Hepatocyte (in vitro differentiated cells): ENCODE results near the gene BLM.

Experiments
- CTCF ChIP-seq: fragments of 200-600 bp; sonication (generic); IDR thresholded peaks from 2 replicates; pipeline ENCODE4 v1.5.1; 2016; ENCODE audit warnings: antibody characterized with exemption, mild to moderate bottlenecking; ENCODE audit not compliant: poor library complexity
- EZH2 ChIP-seq: fragments of 200-600 bp; sonication (generic); IDR thresholded peaks from 2 replicates; pipeline ENCODE4 v1.6.1; 2016; ENCODE audit warnings: antibody characterized with exemption, mild to moderate bottlenecking, borderline replicate concordance
- EZH2phosphoT487 ChIP-seq: fragments of 200-600 bp; sonication (generic); IDR thresholded peaks from one replicate; pipeline ENCODE4 v1.6.1; 2018; ENCODE audit warnings: antibody characterized with exemption, mild to moderate bottlenecking, low read depth, moderate library complexity; ENCODE audit not compliant: unreplicated experiment, severe bottlenecking

- TF ChIP-seq EZH2 (no peak), CTCF (no peak), EZH2phosphoT487 (no peak)
These were observed 20.0 kb upstream of the BLM start for GRCh38 chr15:90697175-90697574.
